Measurements from ENCODE around the gene PIGC.

Gene PIGC

GRCh38 chr1:172402878-172403569, 40.8 kb downstream of the PIGC start:
- in situ Hi-C loops (cut with HindIII; ENCODE audit: low pct_ligation_motif_present, low sequenced_read_pairs) = loop anchor here (25.0 kb wide), 1 partner anchor 391 kb away; no protein-coding TSS in a partner anchor
- H3K27ac ChIP-seq = no peak overlapping the region
- no peak for TF ChIP-seq CTCF (IDR thresholded peaks at IDR 0.05; ENCODE audit: low read depth, low read length, missing control alignments)
- no peak overlapping the region for H3K4me3 ChIP-seq (ENCODE audit: low read depth, low read length)
- no peak for DNase-seq
- no peaks in the 10 kb centered on the region for H3K27me3 ChIP-seq (replicated peaks)
- no peaks in the 10 kb centered on the region for H3K36me3 ChIP-seq (replicated peaks)

GRCh38 chr1:172401892-172402291, 42.0 kb downstream of the PIGC start:
- in situ Hi-C loops (cut with HindIII; ENCODE audit: low pct_ligation_motif_present, low sequenced_read_pairs) = loop anchor here (25.0 kb wide), 1 partner anchor 390 kb away; no protein-coding TSS in a partner anchor
- Histone ChIP-seq H3K27me3 (replicated peaks) (no peaks in the 10 kb centered on the region), H3K27ac (no peak overlapping the region), H3K4me3 (ENCODE audit: low read depth, low read length) (no peak overlapping the region), H3K36me3 (replicated peaks) (no peaks in the 10 kb centered on the region)
- no peak for DNase-seq
- peak; percentile 42 for TF ChIP-seq CTCF (IDR thresholded peaks at IDR 0.05; ENCODE audit: low read depth, low read length, missing control alignments)

- Histone ChIP-seq H3K27ac (no peak overlapping the region), H3K36me3 (replicated peaks) (no peaks in the 10 kb centered on the region), H3K4me3 (ENCODE audit: low read depth, low read length) (no peak overlapping the region), H3K27me3 (replicated peaks) (no peaks in the 10 kb centered on the region)
- in situ Hi-C loops (cut with HindIII; ENCODE audit: low pct_ligation_motif_present, low sequenced_read_pairs) = loop anchor here (25.0 kb wide), 1 partner anchor 389 kb away; no protein-coding TSS in a partner anchor
- DNase-seq = no peak
- no peak for TF ChIP-seq CTCF (IDR thresholded peaks at IDR 0.05; ENCODE audit: low read depth, low read length, missing control alignments)
These were observed 42.4 kb downstream of the PIGC start for GRCh38 chr1:172401477-172401876.

- Histone ChIP-seq H3K27me3 (replicated peaks) (no peaks in the 10 kb centered on the region), H3K27ac (no peak overlapping the region), H3K4me3 (ENCODE audit: low read depth, low read length) (no peak overlapping the region), H3K36me3 (replicated peaks) (no peaks in the 10 kb centered on the region)
- in situ Hi-C loops (cut with HindIII; ENCODE audit: low pct_ligation_motif_present, low sequenced_read_pairs) = loop anchor here (25.0 kb wide), 1 partner anchor 388 kb away; no protein-coding TSS in a partner anchor
- no peak for DNase-seq
- TF ChIP-seq CTCF (IDR thresholded peaks at IDR 0.05; ENCODE audit: low read depth, low read length, missing control alignments) = no peak
These were observed 43.2 kb downstream of the PIGC start for GRCh38 chr1:172400722-172401105.

- H3K27ac ChIP-seq = no peak overlapping the region
- TF ChIP-seq CTCF (IDR thresholded peaks at IDR 0.05; ENCODE audit: low read depth, low read length, missing control alignments) = no peak
- in situ Hi-C loops (cut with HindIII; ENCODE audit: low pct_ligation_motif_present, low sequenced_read_pairs) = loop anchor here (25.0 kb wide), 1 partner anchor 388 kb away; no protein-coding TSS in a partner anchor
- no peaks in the 10 kb centered on the region for H3K36me3 ChIP-seq (replicated peaks)
- no peaks in the 10 kb centered on the region for H3K27me3 ChIP-seq (replicated peaks)
- no peak overlapping the region for H3K4me3 ChIP-seq (ENCODE audit: low read depth, low read length)
- no peak for DNase-seq
These were observed 43.8 kb downstream of the PIGC start for GRCh38 chr1:172399756-172400721.
